Naive thymus-derived CD4-positive, alpha-beta T cell (primary cell): ENCODE data around the gene TMEM14C. TPM values are rescaled to one million over a fixed set of nuclear protein-coding genes. Genes with fewer than 3 reads are reported as not detected.
"Not testable (repeated sequence)": the region's sequence is repeated elsewhere in the genome, so short reads cannot be mapped to it uniquely, and the experiment has no call there.

Source experiments
- ATAC-seq: fragments of 150-1000 bp; cut with Tn5 transposase; 2 replicates; pipeline ENCODE4 v1.10.0; 2021; ENCODE audit warnings: mild to moderate bottlenecking, moderate library complexity
- CTCF ChIA-PET: fragments of 350-600 bp; sonication (Branson Sonifier 250); formaldehyde crosslinking; loops from one replicate; lab custom pipeline; 2021; ENCODE audit warnings: antibody characterized with exemption; lab: Charles Lee
- POLR2A ChIA-PET: fragments of 350-600 bp; sonication (Branson Sonifier 250); formaldehyde crosslinking; loops from one replicate; lab custom pipeline; 2021; ENCODE audit warnings: antibody characterized with exemption, inconsistent platforms; lab: Charles Lee
- DNase-seq, 9 donors: peaks; one replicate each; pipeline versions ENCODE4 v3.0.0 to v3.0.0-alpha.2; 2020 to 2022; ENCODE audit warnings: mixed read lengths in 1 of 9
- H3K27ac ChIP-seq: one replicate; pipeline ENCODE4 v1.7.0; 2013; ENCODE audit warnings: mild to moderate bottlenecking, low read depth, low read length, moderate library complexity
- H3K27me3 ChIP-seq, 2 donors: one replicate each; pipeline ENCODE4 v1.7.0; 2013; ENCODE audit warnings: low read length in 2 of 2, mild to moderate bottlenecking in 2 of 2, moderate library complexity in 2 of 2; ENCODE audit not compliant: control insufficient read depth in 2 of 2, insufficient read depth in 2 of 2
- H3K36me3 ChIP-seq, 3 experiments: 1 replicate in 2 of 3; 2 replicates in 1 of 3; pipeline ENCODE4 v1.7.0; 2013; ENCODE audit warnings: low read length in 3 of 3, mild to moderate bottlenecking in 3 of 3, moderate library complexity in 1 of 3; ENCODE audit not compliant: insufficient read depth in 3 of 3, control insufficient read depth in 2 of 3
- H3K4me1 ChIP-seq, 2 donors: one replicate each; pipeline ENCODE4 v1.7.0; 2013; ENCODE audit warnings: low read length in 2 of 2, mild to moderate bottlenecking in 2 of 2, moderate library complexity in 1 of 2; ENCODE audit not compliant: control insufficient read depth in 2 of 2, insufficient read depth in 2 of 2
- H3K4me3 ChIP-seq: 2 replicates; pipeline ENCODE4 v1.7.0; 2013; ENCODE audit warnings: mild to moderate bottlenecking, low read length
- H3K9me3 ChIP-seq, 3 experiments: 1 replicate in 2 of 3; 2 replicates in 1 of 3; pipeline ENCODE4 v1.7.0; 2013; ENCODE audit warnings: low read length in 3 of 3; ENCODE audit not compliant: control insufficient read depth in 2 of 3
- H3K27ac Mint-ChIP-seq, 9 donors: one replicate each; pipeline ENCODE4 v1.8.0; 2020 to 2022; ENCODE audit warnings: mixed read lengths in 9 of 9, mild to moderate bottlenecking in 8 of 9, moderate library complexity in 5 of 9, inconsistent platforms in 2 of 9
- H3K27me3 Mint-ChIP-seq, 5 donors: one replicate each; pipeline ENCODE4 v1.8.0; 2021 to 2022; ENCODE audit warnings: mixed read lengths in 5 of 5, mild to moderate bottlenecking in 1 of 5
- H3K36me3 Mint-ChIP-seq, 5 donors: one replicate each; pipeline ENCODE4 v1.8.0; 2020 to 2022; ENCODE audit warnings: mixed read lengths in 5 of 5, mild to moderate bottlenecking in 3 of 5, inconsistent platforms in 1 of 5
- H3K4me1 Mint-ChIP-seq, 7 donors: one replicate each; pipeline ENCODE4 v1.8.0; 2020 to 2022; ENCODE audit warnings: mixed read lengths in 7 of 7, mild to moderate bottlenecking in 3 of 7, inconsistent platforms in 1 of 7
- H3K4me3 Mint-ChIP-seq, 10 donors: one replicate each; pipeline ENCODE4 v1.8.0; 2020 to 2022; ENCODE audit warnings: mild to moderate bottlenecking in 10 of 10, mixed read lengths in 10 of 10, moderate library complexity in 6 of 10, inconsistent platforms in 2 of 10
- H3K9me3 Mint-ChIP-seq, 11 donors: one replicate each; pipeline ENCODE4 v1.8.0; 2020 to 2022; ENCODE audit warnings: mixed read lengths in 11 of 11, mild to moderate bottlenecking in 4 of 11, inconsistent platforms in 1 of 11, moderate library complexity in 1 of 11
- intact Hi-C, 2 donors: fragments of 100-400 bp; cut with micrococcal nuclease; formaldehyde crosslinking; loops; one replicate each; pipeline ENCODE4 v1.15.1; 2023
- polyA plus RNA-seq, 2 donors: library from polyadenylated mRNA; unstranded; fragments of 300-500 nt; fragmentation: Illumina TruSeq; gene quantifications; one replicate each; pipeline ENCODE4 v1.2.3, GENCODE V29; 2021
- total RNA-seq, 6 experiments: library from RNA in 5 of 6; stranded (reverse) in 5 of 6; gene quantifications; 1 replicate in 5 of 6; 2 replicates in 1 of 6; pipeline ENCODE4 v1.2.3 and lab custom pipeline; 2021 to 2026

Gene TMEM14C
- total and polyA plus RNA-seq, 7 experiments from 2014 or later, result 20.2 to 172 (median 40.4) TPM

DNA sequence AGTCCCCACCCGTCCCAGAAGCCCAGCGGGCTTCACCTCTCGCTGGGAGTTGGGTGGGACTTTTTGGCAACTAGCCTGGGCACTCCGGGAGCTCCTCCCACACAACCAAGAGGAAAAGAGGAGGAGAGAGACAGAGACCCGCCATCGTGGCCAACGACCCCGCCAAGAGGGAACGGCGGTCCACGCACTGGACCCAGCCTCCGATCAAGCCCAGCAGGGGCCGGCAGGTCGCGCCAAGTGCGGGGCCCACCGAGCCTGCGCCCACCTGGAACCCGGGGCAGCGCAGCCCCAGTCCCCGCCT lies 3.0 kb upstream of the TMEM14C start:
- POLR2A ChIA-PET, result interaction anchor here (1.1 to 6.4 kb wide), 4 partner anchors 10 to 191 kb away, joined by 3 to 72 read pairs (median 28); partner anchors contain the start of genes C6orf52, PAK1IP1 and TMEM14B
- Mint-ChIP-seq H3K4me1 (peaks cover 13 to 56% (median 41%) of the 10 kb centered on the region in 7 donors), H3K27ac (peak overlapping the region; percentile 38 to 97 (median 78)), H3K27me3 (no peaks in the 10 kb centered on the region), H3K9me3 (peaks cover 0 to 11% (median 0%) of the 10 kb centered on the region in 11 donors), H3K36me3 (peaks cover 0 to 19% (median 0%) of the 10 kb centered on the region in 5 donors), H3K4me3 (peak overlapping the region; percentile 77 to 96 (median 90))
- peaks cover 10 to 14% of the 10 kb centered on the region in 2 donors for H3K4me1 ChIP-seq
- H3K36me3 ChIP-seq, result no peaks in the 10 kb centered on the region
- H3K4me3 ChIP-seq, result peak overlapping the region; percentile 61
- peaks cover 0 to 3% (median 0%) of the 10 kb centered on the region in 3 experiments for H3K9me3 ChIP-seq
- no peaks in the 10 kb centered on the region for H3K27me3 ChIP-seq
- no peak for ATAC-seq
- DNase-seq, result peak in 1 of 9 donors; percentile 12
- CTCF ChIA-PET, result interaction anchor here (1.1 kb wide), 1 partner anchor 9 kb away, joined by 3 read pairs; no protein-coding TSS in a partner anchor
- intact Hi-C loops, result loop anchor here (1.0 to 10.0 kb wide), 2 partner anchors 192 to 315 kb away; no protein-coding TSS in a partner anchor
- peak overlapping the region; percentile 73 for H3K27ac ChIP-seq

DNA sequence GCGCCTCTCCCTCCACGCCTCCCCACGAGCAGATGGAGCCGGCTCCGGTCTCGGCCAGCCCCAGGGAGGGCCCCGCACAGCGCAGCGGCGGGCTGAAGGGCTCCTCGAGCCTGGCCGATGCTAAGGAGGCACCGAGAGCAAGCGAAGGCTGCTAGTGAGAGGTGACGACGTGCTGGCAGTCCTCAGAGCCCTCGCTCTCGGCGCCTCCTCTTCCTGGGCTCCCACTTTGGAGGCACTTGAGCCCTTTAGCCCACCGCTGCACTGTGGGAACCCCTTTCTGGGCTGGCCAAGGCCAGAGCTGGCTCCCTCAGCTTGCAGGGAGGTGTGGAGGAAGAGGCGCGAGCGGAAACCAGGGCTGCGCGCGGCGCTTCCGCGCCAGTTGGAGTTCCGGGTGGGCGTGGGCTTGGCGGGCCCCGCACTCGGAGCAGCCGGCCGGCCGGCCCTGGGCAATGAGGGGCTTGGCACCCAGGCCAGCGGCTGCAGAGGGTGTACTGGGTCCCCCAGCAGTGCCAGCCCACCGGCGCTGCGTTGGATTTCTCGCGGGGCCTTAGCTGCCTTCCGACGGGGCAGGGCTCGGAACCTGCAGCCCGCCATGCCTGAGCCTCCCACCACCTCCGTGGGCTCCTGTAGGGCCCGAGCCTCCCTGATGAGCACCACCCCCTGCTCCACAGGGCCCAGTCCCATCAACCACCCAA lies 2.5 kb upstream of the TMEM14C start:
- POLR2A ChIA-PET, result interaction anchor here (0.6 to 6.4 kb wide), 8 partner anchors 10 to 191 kb away, joined by 3 to 72 read pairs (median 4); partner anchors contain the start of genes C6orf52, PAK1IP1 and TMEM14B
- DNase-seq (peak; percentile 39 to 69 (median 64)), ATAC-seq (peak; percentile 58)
- Mint-ChIP-seq H3K27me3 (no peaks in the 10 kb centered on the region), H3K27ac (peak overlapping the region in 8 of 9 donors; percentile 87 to 97 (median 94)), H3K4me1 (peaks cover 17 to 61% (median 45%) of the 10 kb centered on the region in 7 donors), H3K36me3 (peaks cover 0 to 19% (median 0%) of the 10 kb centered on the region in 5 donors), H3K9me3 (peaks cover 0 to 11% (median 0%) of the 10 kb centered on the region in 11 donors), H3K4me3 (peak overlapping the region; percentile 91 to 98 (median 96))
- no peaks in the 10 kb centered on the region for H3K36me3 ChIP-seq
- H3K27me3 ChIP-seq, result no peaks in the 10 kb centered on the region
- H3K9me3 ChIP-seq, result peaks cover 0 to 3% (median 0%) of the 10 kb centered on the region in 3 experiments
- CTCF ChIA-PET, result interaction anchor here (0.6 to 1.1 kb wide), 2 partner anchors 8 to 10 kb away, joined by 3 read pairs; no protein-coding TSS in a partner anchor
- peak overlapping the region; percentile 61 for H3K4me3 ChIP-seq
- intact Hi-C loops, result loop anchor here in 1 of 2 donors (10.0 kb wide), 1 partner anchor 316 kb away; no protein-coding TSS in a partner anchor
- H3K27ac ChIP-seq, result peak overlapping the region; percentile 73
- H3K4me1 ChIP-seq, result peaks cover 10 to 14% of the 10 kb centered on the region in 2 donors

DNA sequence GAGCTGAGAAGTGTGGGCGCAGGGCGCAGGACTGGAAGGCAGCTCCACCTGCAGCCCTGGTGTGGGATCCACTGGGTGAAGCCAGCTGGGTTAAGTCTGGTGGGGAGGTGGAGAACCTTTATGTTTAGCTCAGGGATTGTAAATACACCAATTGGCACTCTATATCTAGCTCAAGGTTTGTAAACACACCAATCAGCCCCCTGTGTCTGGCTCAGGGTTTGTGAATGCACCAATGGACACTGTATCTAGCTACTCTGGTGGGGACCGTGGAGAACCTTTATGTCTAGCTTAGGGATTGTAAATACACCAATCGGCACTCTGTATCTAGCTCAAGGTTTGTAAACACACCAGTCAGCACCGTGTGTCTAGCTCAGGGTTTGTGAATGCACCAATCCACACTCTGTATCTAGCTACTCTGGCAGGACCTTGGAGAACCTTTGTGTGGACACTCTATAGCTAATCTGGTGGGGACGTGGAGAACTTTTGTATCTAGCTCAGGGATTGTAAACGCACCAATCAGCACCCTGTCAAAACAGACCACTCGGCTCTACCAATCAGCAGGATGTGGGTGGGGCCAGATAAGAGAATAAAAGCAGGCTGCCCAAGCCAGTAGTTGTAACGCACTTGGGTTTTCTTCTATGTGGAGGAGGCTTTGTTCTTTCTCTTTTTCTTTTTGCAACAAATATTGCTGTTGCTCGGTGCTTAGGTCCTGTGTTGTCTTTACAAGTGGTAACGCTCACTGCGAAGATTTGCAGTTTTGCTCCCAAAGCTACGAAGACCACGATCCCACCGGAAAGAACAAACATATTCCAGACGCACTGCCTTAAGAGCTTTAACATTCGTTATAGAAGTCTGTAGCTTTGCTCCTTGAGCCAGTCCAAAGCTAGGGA lies 1.7 kb upstream of the TMEM14C start:
- H3K4me3 Mint-ChIP-seq, result peak overlapping the region; percentile 91 to 98 (median 96)
- H3K27me3 ChIP-seq, H3K36me3 ChIP-seq, H3K27me3 Mint-ChIP-seq, H3K9me3 ChIP-seq, ATAC-seq: not testable (repeated sequence)
- H3K4me3 ChIP-seq, result peak overlapping the region; percentile 61
- peaks cover 0 to 11% (median 0%) of the 10 kb centered on the region in 11 donors for H3K9me3 Mint-ChIP-seq
- peaks cover 11 to 14% of the 10 kb centered on the region in 2 donors for H3K4me1 ChIP-seq
- ChIA-PET POLR2A (interaction anchor here (0.6 to 6.4 kb wide), 11 partner anchors 10 to 193 kb away, joined by 3 to 72 read pairs (median 4); partner anchors contain the start of genes C6orf52, PAK1IP1 and TMEM14B), CTCF (interaction anchor here (0.6 kb wide), 1 partner anchor 11 kb away, joined by 3 read pairs; no protein-coding TSS in a partner anchor)
- H3K27ac ChIP-seq, result peak overlapping the region; percentile 73
- peaks cover 0 to 22% (median 0%) of the 10 kb centered on the region in 5 donors for H3K36me3 Mint-ChIP-seq
- H3K27ac Mint-ChIP-seq, result peak overlapping the region; percentile 89 to 97 (median 94)
- peak in 4 of 9 donors; percentile 31 to 40 (median 38) for DNase-seq
- intact Hi-C loops, result loop anchor here in 1 of 2 donors (10.0 kb wide), 1 partner anchor 316 kb away; no protein-coding TSS in a partner anchor
- peaks cover 23 to 65% (median 49%) of the 10 kb centered on the region in 7 donors for H3K4me1 Mint-ChIP-seq

DNA sequence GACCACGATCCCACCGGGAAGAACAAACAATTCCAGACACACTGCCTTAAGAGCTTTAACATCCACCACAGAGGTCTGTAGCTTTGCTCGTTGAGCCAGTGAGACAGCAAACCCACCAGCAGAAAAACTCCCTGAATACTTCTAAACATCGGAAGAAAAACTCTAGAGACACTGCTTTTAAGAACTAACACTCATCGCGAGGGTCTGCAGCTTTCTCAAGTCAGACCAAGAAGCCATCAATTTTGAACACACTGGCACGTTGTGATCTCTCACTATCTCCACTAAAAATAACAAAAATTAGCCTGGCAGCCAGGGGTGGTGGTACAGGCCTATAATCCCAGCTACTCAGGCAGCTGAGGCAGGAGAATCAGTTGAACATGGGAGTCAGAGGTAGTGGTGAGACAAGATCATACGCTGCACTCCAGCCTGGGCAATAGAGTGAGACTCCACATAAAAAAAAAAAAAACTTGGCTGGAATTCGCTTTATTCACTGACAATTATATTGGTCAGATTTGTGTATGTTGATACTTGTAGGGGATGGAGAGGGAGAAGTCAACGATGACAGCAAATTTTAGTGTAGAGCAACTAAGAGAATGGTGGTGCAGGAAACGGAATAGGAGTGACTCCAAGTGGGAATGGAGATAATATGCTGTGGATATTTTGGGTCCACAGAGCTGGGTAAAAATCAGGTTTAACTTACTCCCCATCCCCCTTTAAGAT lies 860 bp upstream of the TMEM14C start:
- H3K4me3 Mint-ChIP-seq, result peak overlapping the region; percentile 91 to 98 (median 96)
- H3K27ac Mint-ChIP-seq, result peak overlapping the region; percentile 89 to 97 (median 94)
- Histone ChIP-seq H3K4me1 (peaks cover 14 to 15% of the 10 kb centered on the region in 2 donors), H3K27ac (peak overlapping the region; percentile 76), H3K4me3 (peak overlapping the region; percentile 82), H3K27me3 (no peaks in the 10 kb centered on the region), H3K36me3 (peaks cover 0 to 9% (median 0%) of the 10 kb centered on the region in 3 experiments), H3K9me3 (peaks cover 0 to 3% (median 0%) of the 10 kb centered on the region in 3 experiments)
- ATAC-seq (no peak), DNase-seq (peak in 1 of 9 donors; percentile 8)
- no peaks in the 10 kb centered on the region for H3K27me3 Mint-ChIP-seq
- POLR2A ChIA-PET, result interaction anchor here (0.7 to 6.4 kb wide), 8 partner anchors 10 to 193 kb away, joined by 3 to 72 read pairs (median 4); partner anchors contain the start of genes C6orf52, PAK1IP1 and TMEM14B
- peaks cover 24 to 61% (median 50%) of the 10 kb centered on the region in 7 donors for H3K4me1 Mint-ChIP-seq
- intact Hi-C loops, result loop anchor here (1.0 to 10.0 kb wide), 3 partner anchors 67 to 318 kb away; no protein-coding TSS in a partner anchor
- H3K36me3 Mint-ChIP-seq, result peaks cover 0 to 20% (median 4%) of the 10 kb centered on the region in 5 donors
- CTCF ChIA-PET, result no interaction called here
- peaks cover 0 to 11% (median 0%) of the 10 kb centered on the region in 11 donors for H3K9me3 Mint-ChIP-seq

DNA sequence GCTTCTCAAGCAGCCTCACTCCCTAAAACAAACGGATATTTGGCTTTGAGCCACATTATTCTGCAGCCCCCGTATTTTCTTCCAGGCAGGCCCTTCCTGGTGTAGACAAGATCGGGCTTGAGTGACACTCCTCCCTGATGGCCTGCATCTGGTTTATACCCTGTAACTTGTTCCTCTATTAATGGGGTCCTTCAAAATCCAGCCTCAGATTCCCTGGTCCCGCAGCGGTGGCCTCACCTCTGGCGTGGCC lies 375 bp upstream of the TMEM14C start:
- Histone ChIP-seq H3K9me3 (peaks cover 0 to 3% (median 0%) of the 10 kb centered on the region in 3 experiments), H3K4me1 (peaks cover 14 to 15% of the 10 kb centered on the region in 2 donors), H3K27ac (peak overlapping the region; percentile 76), H3K36me3 (peaks cover 0 to 9% (median 0%) of the 10 kb centered on the region in 3 experiments), H3K27me3 (no peaks in the 10 kb centered on the region), H3K4me3 (peak overlapping the region; percentile 82)
- no peaks in the 10 kb centered on the region for H3K27me3 Mint-ChIP-seq
- H3K27ac Mint-ChIP-seq, result peak overlapping the region; percentile 89 to 97 (median 94)
- ATAC-seq (no peak), DNase-seq (peak in 2 of 9 donors; percentile 3 to 15)
- peaks cover 24 to 59% (median 53%) of the 10 kb centered on the region in 7 donors for H3K4me1 Mint-ChIP-seq
- H3K36me3 Mint-ChIP-seq, result peaks cover 0 to 21% (median 5%) of the 10 kb centered on the region in 5 donors
- intact Hi-C loops, result loop anchor here (1.0 to 10.0 kb wide), 3 partner anchors 68 to 318 kb away; no protein-coding TSS in a partner anchor
- H3K4me3 Mint-ChIP-seq, result peak overlapping the region; percentile 91 to 98 (median 96)
- peaks cover 0 to 11% (median 0%) of the 10 kb centered on the region in 11 donors for H3K9me3 Mint-ChIP-seq
- POLR2A ChIA-PET, result interaction anchor here (0.8 to 6.4 kb wide), 4 partner anchors 10 to 27 kb away, joined by 3 to 72 read pairs (median 24); partner anchors contain the start of genes C6orf52, PAK1IP1 and TMEM14B
- CTCF ChIA-PET, result interaction anchor here (0.8 kb wide), 1 partner anchor 37 kb away, joined by 3 read pairs; no protein-coding TSS in a partner anchor
